ENCODE data around the gene EVA1B.

EVA1B gene

DNA sequence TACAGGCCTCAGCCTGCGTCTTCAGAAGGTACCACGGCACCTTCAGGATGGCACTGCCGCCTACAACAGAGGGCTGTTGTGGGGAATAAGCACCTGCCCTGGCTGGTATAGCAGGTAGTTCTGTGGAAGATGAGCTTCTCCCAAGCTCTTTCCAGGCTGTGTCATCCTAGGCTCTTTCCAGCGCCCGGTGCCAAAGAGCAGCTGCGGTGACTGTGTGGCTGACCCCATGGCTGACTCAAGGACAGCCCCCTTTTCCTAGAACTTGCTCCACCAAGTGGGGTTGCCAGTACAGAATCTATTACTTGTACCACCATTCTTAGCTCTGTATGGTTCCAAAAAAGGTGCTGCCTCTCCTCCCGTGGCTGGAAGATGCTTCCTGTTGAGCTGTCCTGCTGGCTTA lies 21.9 kb upstream of the EVA1B start:
- DNase-seq, result no peak

DNA sequence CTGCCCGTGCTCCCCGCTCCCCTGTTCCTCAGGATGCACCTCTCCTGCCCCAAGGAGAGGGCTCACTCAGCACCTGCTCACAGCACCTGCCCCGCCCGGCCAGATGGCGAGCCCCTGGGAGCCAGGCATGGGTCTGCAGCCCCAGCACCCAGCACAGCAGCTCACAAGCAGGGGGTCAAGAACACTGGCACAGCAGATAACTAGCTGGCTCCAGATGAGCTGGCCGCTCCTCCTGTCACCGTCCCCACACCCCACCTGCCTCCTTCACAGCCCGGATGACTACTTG lies 20.9 kb upstream of the EVA1B start:
- no peak for DNase-seq

- DNase-seq, result no peak
These were observed 20.4 kb upstream of the EVA1B start for GRCh38 chr1:36343651-36344394.

GRCh38 chr1:36342426-36343185 lies 19.2 kb upstream of the EVA1B start:
- peak; percentile 63 to 68 for DNase-seq

DNA sequence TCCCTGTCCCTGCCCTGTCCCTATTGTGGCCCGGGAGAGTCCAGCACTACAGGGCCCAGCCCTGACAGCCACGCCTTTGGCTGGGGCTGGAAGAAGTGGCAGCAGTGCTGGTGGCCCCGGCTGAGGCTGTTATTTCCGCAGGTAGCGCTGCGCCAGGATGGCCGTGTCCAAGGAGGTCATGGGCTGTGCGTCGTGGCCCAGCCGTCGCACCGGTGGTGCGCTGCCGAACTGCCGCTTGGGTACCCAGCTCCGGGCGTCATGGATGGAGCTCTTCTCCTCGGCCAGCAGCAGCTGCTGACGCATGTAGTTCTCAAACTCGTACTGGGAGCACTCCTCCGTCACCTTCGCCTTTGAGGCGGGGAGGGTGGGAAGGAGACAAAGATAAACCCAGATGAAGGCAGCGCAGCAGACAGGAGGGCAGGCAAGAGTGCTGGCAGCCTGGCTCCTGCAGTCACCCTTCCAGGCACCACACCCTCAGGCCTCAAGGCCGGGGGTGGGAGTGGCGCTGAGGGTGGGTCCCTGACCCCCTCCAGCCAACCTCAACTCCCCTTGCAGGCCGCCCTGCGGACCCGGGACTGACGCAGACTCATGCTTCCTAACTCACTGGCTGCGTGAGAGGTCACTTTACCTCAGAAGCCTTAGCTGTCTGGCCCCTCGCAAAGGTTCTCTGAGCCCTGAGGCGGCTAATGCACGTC lies 18.3 kb upstream of the EVA1B start:
- no peak for DNase-seq

- DNase-seq, result no peak
These were observed 16.2 kb upstream of the EVA1B start for GRCh38 chr1:36339615-36340014.

GRCh38 chr1:36339215-36339614 lies 15.8 kb upstream of the EVA1B start:
- no peak for DNase-seq

DNA sequence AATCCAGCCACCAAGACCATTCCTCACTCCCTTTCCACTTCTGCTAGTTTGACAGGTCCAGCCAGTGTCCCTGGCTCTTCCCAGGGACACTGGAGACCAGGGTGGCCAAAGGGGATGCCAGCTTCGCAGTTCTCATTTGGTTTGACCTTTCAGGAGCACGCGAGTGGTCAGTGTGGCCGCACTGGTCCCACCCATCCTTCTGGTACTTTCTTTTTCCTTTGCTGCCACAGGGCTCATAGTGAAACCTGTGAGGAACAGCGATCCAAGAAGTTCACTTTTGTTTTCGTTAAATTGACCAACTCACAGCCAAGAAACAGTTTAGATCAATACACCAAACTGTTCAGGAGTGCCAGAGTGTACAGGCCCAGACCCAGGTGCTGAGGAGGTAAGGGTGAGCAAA lies 14.4 kb upstream of the EVA1B start:
- DNase-seq, result no peak

- no peak for DNase-seq
These were observed 7.5 kb upstream of the EVA1B start for GRCh38 chr1:36330940-36331339.

GRCh38 chr1:36329817-36330216 lies 6.4 kb upstream of the EVA1B start:
- DNase-seq, result no peak

GRCh38 chr1:36328713-36329112 lies 5.3 kb upstream of the EVA1B start:
- no peak for DNase-seq

DNA sequence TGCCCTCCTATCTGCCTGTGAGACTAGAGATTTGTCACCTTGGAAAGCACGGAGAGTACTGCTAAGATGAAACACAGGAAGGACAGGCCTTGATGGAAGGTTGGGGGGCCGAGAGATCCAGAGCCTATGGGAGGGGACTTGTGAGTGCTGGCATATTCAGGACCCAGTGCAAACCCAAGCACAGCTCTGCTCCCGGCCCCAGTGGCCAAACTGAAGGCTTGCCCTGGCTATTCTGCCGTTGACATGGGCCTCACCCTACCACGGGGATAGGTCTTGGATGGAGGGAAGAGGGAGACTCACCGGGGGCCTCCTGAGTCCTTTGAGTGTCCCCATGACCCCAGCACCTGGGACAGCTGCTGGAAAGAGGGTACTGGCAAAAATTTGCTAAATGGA lies 4.6 kb upstream of the EVA1B start:
- no peak for DNase-seq

- DNase-seq, result no peak
These were observed 4.1 kb upstream of the EVA1B start for GRCh38 chr1:36327421-36328087.

- no peak for DNase-seq
These were observed 3.1 kb upstream of the EVA1B start for GRCh38 chr1:36326499-36326898.

GRCh38 chr1:36324353-36324703 lies 883 bp upstream of the EVA1B start:
- no peak for DNase-seq

- DNase-seq, result peak; percentile 26 to 39
These were observed 434 bp downstream of the EVA1B start for GRCh38 chr1:36322786-36323635.

- DNase-seq, result no peak
These were observed 1.2 kb downstream of the EVA1B start for GRCh38 chr1:36322041-36322785.

GRCh38 chr1:36321119-36321951 lies 2.1 kb downstream of the EVA1B start:
- peak; percentile 13 to 26 for DNase-seq

DNA sequence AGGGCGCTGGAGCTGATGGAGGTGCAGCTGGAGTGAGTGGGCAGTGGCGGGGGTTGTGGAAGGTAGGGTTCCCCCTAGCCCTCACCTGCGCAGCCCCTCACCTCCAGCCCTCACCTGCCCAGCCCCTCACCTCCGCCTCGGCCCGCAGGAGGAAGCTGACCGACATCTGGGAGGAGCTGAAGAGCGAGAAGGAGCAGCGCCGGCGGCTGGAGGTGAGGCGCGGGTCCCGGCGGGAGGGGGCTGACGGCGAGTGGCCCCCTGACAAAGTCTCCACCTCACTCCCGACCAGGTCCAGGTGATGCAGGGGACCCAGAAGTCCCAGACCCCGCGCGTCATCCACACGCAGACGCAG lies 2.7 kb downstream of the EVA1B start:
- no peak for DNase-seq

- peak in 1 of 2 donors; percentile 22 for DNase-seq
These were observed 3.1 kb downstream of the EVA1B start for GRCh38 chr1:36320291-36320761.

- no peak for DNase-seq
These were observed 14.0 kb downstream of the EVA1B start for GRCh38 chr1:36309397-36309796.
